SIG-M5 treated with dmso at 0.1 percent for 504 hours (cell line): ENCODE results near the gene ARHGAP25.
"Not testable (repeated sequence)": the region's sequence is repeated elsewhere in the genome, so short reads cannot be mapped to it uniquely, and the experiment has no call there.

ENCODE experiments used
- DNase-seq: peaks from one replicate; lab custom pipeline; 2025; ENCODE audit not compliant: unreplicated experiment; lab: John Stamatoyannopoulos, UW

Gene ARHGAP25

DNA sequence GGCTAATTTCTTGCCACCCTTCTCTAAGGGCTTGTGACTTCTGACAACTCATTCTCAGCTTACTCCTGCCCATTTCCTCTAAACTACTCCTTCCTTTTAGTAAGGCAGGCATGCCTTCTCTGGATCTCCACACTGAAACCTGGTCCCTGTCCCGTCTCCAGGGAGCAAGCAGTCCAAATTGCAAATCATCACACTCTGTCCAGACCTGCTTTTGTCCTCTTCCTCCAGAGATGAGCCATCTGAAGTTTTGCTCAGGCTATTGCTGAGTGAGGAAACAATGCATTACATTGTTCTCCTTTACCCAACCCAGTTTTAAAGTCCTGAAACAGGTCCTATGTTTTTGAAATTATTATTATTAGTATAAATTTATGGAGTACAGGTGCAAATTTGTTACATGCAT, 57.3 kb downstream of the ARHGAP25 start:
- no peak for DNase-seq

DNA sequence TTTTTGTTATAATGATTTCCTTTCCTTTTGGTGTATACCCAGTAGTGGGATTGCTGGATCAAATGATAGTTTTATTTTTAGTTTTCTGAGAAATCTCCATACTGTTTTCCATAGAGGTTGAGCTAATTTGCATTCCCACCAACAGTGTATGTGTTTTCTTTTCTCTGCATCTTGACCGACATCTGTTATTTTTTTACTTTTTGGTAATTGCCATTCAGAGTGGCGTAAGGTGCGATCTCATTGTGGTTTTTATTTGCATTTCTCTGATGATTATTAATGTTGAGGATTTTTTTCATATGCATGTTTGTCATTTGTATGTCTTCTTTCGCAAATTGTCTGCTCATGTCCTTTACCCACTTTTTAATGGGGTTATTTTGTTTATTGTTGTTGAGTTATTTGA, 58.1 kb downstream of the ARHGAP25 start:
- no peak for DNase-seq

- DNase-seq = peak; percentile 90
Observed at GRCh38 chr2:68796295-68796905, 61.8 kb downstream of the ARHGAP25 start.

GRCh38 chr2:68798569-68798968, 64.0 kb downstream of the ARHGAP25 start:
- DNase-seq = no peak

- no peak for DNase-seq
Observed at GRCh38 chr2:68799140-68800026, 64.8 kb downstream of the ARHGAP25 start.

DNA sequence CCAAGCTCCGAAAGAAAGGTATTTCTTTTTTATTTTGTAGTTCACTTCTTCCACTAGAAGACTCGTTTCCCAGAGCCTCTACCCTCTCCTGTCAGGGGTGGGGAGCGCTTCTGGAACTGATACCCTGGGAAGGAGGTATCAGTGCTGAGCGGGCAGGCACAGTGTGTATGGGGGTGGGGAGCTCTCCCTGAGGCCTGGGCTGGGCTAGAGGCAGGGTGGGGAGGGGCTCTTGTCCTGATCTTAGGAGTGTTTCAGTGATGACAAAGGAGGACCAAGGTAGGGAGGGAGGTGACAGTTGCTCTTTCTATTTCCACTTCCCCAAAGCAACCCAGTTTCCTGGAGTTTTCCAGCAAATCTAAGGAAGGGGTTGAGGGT, 65.4 kb downstream of the ARHGAP25 start:
- DNase-seq = no peak

DNA sequence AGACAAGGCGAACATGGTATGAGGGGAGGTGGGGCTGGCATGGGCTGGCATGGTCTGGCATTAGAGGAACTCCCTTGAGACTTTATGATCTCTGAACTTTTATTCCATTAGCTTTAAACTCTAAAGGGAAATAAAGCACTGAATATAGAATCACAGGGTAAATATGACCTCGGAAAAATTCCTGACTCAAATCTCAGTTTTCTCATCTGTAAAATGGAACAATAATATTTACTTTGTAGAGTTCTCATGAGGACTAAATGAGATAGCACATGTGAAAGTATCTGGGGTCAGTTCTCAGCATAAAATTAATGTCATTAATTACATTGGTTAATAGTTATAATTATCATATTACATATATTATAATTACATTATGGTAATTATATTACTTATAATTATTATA, 65.9 kb downstream of the ARHGAP25 start:
- DNase-seq = no peak

DNA sequence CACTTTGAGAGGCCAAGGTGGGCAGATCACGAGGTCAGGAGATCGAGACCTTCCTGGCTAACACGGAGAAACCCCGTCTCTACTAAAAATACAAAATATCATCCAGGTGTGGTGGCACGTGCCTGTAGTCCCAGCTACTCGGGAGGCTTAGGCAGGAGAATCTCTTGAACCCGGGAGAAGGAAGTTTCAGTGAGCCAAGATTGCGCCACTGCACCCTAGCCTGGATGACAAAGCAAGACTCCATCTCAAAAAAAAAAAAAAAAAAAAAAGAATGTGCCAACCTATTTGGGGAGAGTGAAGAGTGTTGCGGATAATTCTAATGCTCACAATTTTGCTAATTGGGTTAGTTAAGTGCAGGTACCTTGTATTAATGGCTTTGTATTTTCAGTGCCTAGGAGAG, 67.5 kb downstream of the ARHGAP25 start:
- DNase-seq = not testable (repeated sequence)

DNA sequence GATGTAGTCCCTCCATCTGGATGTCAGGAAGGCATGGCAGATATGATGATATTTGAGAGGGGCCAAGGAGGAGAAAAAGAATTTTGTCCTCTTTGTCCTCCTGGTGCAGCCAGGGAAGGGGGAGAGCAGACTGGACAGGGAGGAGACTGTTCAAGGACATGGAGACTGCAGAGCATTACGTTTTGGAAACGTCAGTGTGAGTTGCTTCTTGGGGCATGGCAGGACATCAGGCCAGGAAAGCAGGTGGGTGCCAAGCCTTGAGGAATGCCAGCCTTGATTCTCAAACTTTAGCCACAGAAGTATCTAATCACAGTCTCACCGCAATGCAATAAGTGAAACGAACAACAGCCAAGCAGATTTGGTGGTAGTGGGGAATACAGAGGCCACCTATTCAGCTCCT, 70.4 kb downstream of the ARHGAP25 start:
- no peak for DNase-seq

DNA sequence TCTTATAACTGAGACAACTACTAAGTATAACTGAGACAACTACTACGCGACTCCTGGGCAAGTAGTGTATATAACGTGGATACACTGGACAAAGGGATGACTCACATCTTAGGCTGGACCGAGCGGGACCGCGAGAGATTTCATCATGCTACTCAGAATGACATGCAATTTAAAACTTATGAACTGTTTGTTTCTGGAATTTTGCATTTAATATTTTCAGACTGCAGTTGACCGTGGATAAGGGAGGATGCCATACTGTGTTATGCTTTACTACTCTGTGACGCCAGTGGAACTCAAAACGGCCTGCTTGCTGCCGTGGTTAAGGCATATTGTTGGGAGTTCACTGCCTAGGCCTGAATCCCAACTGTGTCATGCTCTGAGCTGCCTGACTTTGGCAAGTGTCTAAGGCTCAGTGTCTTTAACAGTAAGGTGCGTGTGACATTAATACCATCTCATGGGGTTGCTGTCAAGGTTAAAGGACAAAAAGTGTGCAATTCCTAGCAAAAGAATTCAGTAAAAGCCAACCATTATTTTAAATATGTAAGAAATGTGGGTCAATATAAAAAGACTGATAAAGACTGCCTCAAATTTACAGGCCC, 72.0 kb downstream of the ARHGAP25 start:
- no peak for DNase-seq

GRCh38 chr2:68807821-68808266, 73.2 kb downstream of the ARHGAP25 start:
- peak; percentile 82 for DNase-seq

DNA sequence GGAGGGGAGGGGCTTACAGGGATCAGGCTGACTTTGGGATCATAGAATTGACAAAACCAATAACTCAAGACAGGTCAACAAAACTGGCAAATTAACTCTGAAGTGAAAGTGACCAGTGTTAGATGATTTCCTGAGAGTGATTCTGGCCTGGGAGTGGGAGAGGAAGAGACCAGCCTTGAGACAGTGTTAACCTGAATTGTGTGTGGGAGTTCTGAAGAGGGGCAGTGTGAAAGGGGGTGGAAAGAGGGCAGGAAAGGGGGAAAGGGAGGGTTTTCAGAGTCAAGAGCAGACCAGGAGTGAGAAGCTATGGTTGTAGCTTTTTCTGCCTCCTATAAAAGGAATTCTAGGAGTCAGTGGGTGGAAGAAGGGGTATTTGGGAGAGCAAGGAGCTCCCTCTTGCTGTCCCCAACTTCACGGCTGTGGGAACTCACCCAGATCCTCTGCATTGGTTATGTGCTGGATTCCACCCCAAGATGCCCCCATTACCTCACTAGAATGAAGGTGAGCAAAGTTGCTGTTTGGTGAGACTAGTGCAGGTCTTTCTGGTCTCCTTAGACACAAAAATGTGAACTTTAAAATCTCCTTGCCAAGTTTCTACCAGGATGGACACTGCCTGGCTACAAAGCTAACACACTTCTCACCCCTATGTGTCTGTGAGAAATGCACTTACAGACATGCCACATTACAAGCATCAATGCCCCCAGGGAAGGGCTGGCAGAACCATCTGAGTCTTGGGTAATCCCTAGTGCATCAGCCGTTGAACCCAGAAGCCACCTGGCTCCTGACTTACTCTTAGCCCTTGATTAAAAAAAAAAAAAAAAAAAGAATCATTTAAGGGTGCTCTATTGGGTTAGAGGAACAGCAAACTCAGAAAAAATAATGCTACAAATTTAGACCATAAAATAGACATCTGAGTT, 75.0 kb downstream of the ARHGAP25 start:
- no peak for DNase-seq

DNA sequence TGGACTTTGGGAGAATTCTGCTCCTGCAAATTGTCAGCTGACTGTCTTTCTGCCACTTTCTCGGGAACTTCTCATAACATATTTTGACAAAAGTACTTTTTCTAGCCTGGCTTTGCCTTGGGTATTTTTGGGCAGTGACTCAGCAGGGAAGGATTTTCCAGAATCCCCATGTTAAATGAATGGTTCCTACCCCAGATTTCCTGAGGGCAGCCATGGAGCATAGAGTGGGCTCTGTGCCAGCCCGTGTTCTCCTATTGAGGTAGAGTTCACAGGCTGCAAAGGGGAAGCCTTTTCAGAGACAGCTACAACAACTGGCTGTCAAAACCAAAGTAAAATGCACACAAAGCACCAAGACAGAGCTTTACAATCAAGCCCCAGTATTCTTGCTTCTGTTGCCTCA, 76.8 kb downstream of the ARHGAP25 start:
- no peak for DNase-seq

- DNase-seq = no peak
Observed at GRCh38 chr2:68812251-68812650, 77.6 kb downstream of the ARHGAP25 start.

- no peak for DNase-seq
Observed at GRCh38 chr2:68813596-68813995, 79.0 kb downstream of the ARHGAP25 start.

DNA sequence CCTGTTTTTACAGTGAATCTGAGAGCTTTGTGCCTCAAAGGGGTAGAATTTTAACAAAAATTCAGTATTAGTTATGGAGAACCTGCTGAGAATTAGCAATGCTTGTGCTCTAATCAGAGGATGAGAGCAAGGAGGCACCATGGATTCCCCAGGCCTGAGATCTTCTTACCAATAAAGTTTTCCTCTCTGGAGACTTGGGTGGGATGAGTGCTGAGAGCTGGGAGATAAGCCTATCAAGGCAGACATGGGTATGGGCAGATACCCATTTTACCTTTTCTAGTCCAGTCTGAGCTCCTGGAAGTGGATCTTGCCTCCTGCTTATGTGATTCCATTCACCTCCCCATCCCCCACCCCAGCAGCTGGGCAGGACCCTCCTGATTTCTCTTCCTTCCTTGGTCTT, 82.7 kb downstream of the ARHGAP25 start:
- DNase-seq = no peak

- DNase-seq = no peak
Observed at GRCh38 chr2:68819556-68819955, 84.9 kb downstream of the ARHGAP25 start.

DNA sequence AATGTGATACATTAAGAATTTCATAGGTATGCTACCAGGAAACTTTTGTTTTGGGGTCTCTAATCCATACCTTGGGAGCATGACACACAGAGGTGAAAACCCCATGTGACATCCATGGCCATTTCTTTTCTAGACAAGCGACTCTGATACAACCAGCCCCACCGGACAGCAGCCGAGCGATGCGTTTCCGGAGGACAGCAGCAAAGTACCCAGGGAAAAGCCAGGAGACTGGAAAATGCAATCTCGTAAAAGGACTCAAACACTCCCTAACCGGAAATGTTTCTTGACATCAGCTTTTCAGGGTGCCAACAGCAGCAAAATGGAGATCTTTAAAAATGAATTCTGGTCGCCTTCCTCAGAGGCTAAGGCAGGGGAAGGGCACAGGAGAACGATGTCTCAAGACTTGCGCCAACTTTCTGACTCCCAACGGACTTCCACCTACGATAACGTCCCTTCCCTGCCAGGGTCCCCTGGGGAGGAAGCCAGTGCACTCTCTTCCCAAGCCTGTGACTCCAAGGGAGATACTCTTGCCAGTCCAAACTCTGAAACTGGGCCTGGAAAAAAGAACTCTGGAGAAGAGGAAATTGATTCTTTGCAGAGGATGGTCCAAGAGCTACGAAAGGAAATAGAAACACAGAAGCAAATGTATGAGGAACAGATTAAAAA, 87.7 kb downstream of the ARHGAP25 start:
- no peak for DNase-seq

- DNase-seq = no peak
Observed at GRCh38 chr2:68824831-68825230, 90.2 kb downstream of the ARHGAP25 start.

- DNase-seq = no peak
Observed at GRCh38 chr2:68825866-68826265, 91.3 kb downstream of the ARHGAP25 start.

GRCh38 chr2:68827666-68828065, 93.1 kb downstream of the ARHGAP25 start:
- no peak for DNase-seq
